Globus pallidus (tissue), 1 donor: ENCODE results near the gene DTNB.
"Not testable (repeated sequence)": the region's sequence is repeated elsewhere in the genome, so short reads cannot be mapped to it uniquely, and the experiment has no call there.

Experiments
- DNase-seq: peaks from one replicate; pipeline ENCODE4 v3.0.0-alpha.2; 2015; ENCODE audit warnings: low spot score

The DTNB gene

GRCh38 chr2:25543939-25544338 is 129.4 kb downstream of the DTNB start:
- no peak for DNase-seq

GRCh38 chr2:25541378-25541777 is 132.0 kb downstream of the DTNB start:
- DNase-seq = no peak

GRCh38 chr2:25539136-25539535 is 134.2 kb downstream of the DTNB start:
- no peak for DNase-seq

GRCh38 chr2:25537526-25537925 is 135.9 kb downstream of the DTNB start:
- no peak for DNase-seq

GRCh38 chr2:25535411-25536289 is 137.7 kb downstream of the DTNB start:
- DNase-seq = not testable (repeated sequence)

- DNase-seq = not testable (repeated sequence)
Observed at GRCh38 chr2:25534937-25535336, 138.4 kb downstream of the DTNB start.

- no peak for DNase-seq
Observed at GRCh38 chr2:25534455-25534854, 138.9 kb downstream of the DTNB start.

- not testable (repeated sequence) for DNase-seq
Observed at GRCh38 chr2:25533771-25534170, 139.6 kb downstream of the DTNB start.

- no peak for DNase-seq
Observed at GRCh38 chr2:25532521-25532920, 140.9 kb downstream of the DTNB start.

- peak; percentile 84 for DNase-seq
Observed at GRCh38 chr2:25529034-25529433, 144.3 kb downstream of the DTNB start.

GRCh38 chr2:25528173-25528572 is 145.2 kb downstream of the DTNB start:
- DNase-seq = peak; percentile 22

GRCh38 chr2:25524507-25524906 is 148.9 kb downstream of the DTNB start:
- DNase-seq = no peak

- DNase-seq = no peak
Observed at GRCh38 chr2:25523060-25523459, 150.3 kb downstream of the DTNB start.

GRCh38 chr2:25521665-25522387 is 151.6 kb downstream of the DTNB start:
- DNase-seq = peak; percentile 77

- DNase-seq = no peak
Observed at GRCh38 chr2:25521126-25521525, 152.3 kb downstream of the DTNB start.

- no peak for DNase-seq
Observed at GRCh38 chr2:25517701-25518100, 155.7 kb downstream of the DTNB start.

- no peak for DNase-seq
Observed at GRCh38 chr2:25514043-25514637, 159.2 kb downstream of the DTNB start.

GRCh38 chr2:25512707-25513106 is 160.7 kb downstream of the DTNB start:
- DNase-seq = no peak

- no peak for DNase-seq
Observed at GRCh38 chr2:25506226-25506625, 167.2 kb downstream of the DTNB start.

- DNase-seq = no peak
Observed at GRCh38 chr2:25505622-25506021, 167.8 kb downstream of the DTNB start.

GRCh38 chr2:25505182-25505581 is 168.2 kb downstream of the DTNB start:
- DNase-seq = no peak

- DNase-seq = no peak
Observed at GRCh38 chr2:25504266-25504665, 169.1 kb downstream of the DTNB start.

- DNase-seq = no peak
Observed at GRCh38 chr2:25499157-25499556, 174.2 kb downstream of the DTNB start.
